Gastroesophageal sphincter (tissue), 3 donors: ENCODE data around the gene ANO4.

Experiments
- EP300 ChIP-seq: sonication (generic); formaldehyde crosslinking; IDR thresholded peaks from one replicate; pipeline ENCODE4 v1.6.1; 2017; ENCODE audit warnings: antibody characterized with exemption, mild to moderate bottlenecking
- POLR2A ChIP-seq, 2 donors: fragments of 450-650 bp; IDR thresholded peaks; one replicate each; pipeline ENCODE4 v1.6.1; 2017; ENCODE audit warnings: antibody characterized with exemption in 2 of 2, mild to moderate bottlenecking in 2 of 2, moderate library complexity in 1 of 2
- POLR2AphosphoS5 ChIP-seq: sonication (generic); formaldehyde crosslinking; IDR thresholded peaks from one replicate; pipeline ENCODE4 v1.6.1; 2017; ENCODE audit warnings: antibody characterized with exemption
- TF ChIP-seq, protein P1 (sequence below), 4 experiments: fragments of 200-600 bp in 2 of 4; fragments of 450-650 bp in 2 of 4; sonication (generic) in 1 of 4; IDR thresholded peaks; one replicate each; pipeline ENCODE4 v1.5.1; 2017 to 2019; ENCODE audit warnings: antibody characterized with exemption in 4 of 4, mild to moderate bottlenecking in 2 of 4, moderate library complexity in 2 of 4

DNA sequence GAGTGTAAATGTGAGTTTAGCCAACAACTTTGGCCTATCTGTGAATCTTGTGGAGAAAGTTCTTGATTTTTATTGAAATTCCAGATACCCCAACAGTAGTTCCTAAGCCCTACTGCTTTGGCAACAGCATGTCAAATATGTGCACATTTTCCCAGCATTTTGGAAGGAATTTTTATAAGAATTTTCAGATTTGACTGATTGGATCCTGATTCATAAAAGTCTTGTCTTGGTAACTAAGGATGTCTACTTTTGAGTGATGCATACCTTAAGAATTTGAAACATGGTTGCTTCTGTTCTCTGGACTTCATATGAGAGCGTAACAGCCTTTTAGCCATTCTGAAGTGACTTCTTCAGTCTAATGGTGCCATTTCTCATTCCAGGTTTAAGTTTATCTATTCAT lies 106.7 kb downstream of the ANO4 start:
- TF ChIP-seq, protein P1, sequence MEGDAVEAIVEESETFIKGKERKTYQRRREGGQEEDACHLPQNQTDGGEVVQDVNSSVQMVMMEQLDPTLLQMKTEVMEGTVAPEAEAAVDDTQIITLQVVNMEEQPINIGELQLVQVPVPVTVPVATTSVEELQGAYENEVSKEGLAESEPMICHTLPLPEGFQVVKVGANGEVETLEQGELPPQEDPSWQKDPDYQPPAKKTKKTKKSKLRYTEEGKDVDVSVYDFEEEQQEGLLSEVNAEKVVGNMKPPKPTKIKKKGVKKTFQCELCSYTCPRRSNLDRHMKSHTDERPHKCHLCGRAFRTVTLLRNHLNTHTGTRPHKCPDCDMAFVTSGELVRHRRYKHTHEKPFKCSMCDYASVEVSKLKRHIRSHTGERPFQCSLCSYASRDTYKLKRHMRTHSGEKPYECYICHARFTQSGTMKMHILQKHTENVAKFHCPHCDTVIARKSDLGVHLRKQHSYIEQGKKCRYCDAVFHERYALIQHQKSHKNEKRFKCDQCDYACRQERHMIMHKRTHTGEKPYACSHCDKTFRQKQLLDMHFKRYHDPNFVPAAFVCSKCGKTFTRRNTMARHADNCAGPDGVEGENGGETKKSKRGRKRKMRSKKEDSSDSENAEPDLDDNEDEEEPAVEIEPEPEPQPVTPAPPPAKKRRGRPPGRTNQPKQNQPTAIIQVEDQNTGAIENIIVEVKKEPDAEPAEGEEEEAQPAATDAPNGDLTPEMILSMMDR (IDR thresholded peaks at IDR 0.05) = no peak
- TF ChIP-seq EP300 (no peak), POLR2AphosphoS5 (no peak), POLR2A (IDR thresholded peaks at IDR 0.05) (no peak)
